LNCaP clone FGC (cell line): Measurements from ENCODE around the gene FOXD4L6.
"Not testable (repeated sequence)": the region's sequence is repeated elsewhere in the genome, so short reads cannot be mapped to it uniquely, and the experiment has no call there.

Experiments used
- DNase-seq: peaks from one replicate; pipeline ENCODE4 v3.0.0-alpha.2; 2011; ENCODE audit warnings: low read depth
- H3K4me3 ChIP-seq: 2 replicates; pipeline ENCODE4 v1.5.1; 2011; ENCODE audit warnings: mild to moderate bottlenecking, low read depth, low read length, control low read depth

Gene FOXD4L6

GRCh38 chr9:41128581-41128980 lies at the start of gene FOXD4L6:
FOXD4L6 (minus strand) TSS chr9:41128681; CDS start chr9:41128383, 298 bp downstream.
- H3K4me3 ChIP-seq, DNase-seq: not testable (repeated sequence)

- H3K4me3 ChIP-seq, DNase-seq: not testable (repeated sequence)
Observed at GRCh38 chr9:41174994-41175393, 46.5 kb upstream of the FOXD4L6 start.

DNA sequence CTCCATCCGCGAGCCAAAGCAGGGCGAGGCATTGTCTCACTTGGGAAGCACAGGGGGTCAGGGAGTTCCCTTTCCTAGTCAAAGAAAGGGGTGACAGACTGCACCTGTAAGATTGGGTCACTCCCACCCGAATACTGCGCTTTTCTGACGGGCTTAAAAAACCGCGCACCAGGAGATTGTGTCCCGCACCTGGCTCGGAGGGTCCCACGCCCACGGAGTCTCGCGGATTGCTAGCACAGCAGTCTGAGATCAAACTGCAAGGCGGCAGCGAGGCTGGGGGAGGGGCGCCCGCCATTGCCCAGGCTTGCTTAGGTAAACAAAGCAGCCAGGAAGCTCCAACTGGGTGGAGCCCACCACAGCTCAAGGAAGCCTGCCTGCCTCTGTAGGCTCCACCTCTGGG lies 21.6 kb upstream of the FOXD4L6 start:
- not testable (repeated sequence) for DNase-seq, H3K4me3 ChIP-seq

DNA sequence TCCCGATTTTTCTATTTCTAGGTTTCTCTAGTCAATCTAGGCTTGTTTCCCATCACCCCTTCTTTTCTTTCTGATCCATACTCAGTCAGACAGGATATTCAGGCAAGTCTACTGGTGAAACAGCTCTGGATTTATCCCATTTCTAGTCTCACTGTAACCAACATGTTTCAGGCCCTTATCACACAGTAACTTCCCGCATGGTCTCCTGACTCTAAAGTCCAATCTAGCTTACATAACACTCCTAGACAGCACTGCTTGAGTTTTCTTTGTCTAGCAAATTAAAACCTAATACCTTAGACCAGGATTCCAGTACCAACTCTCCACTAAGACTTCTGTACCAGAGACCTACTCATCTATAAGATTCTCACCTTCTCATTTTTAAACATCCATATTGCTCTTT lies 13.4 kb upstream of the FOXD4L6 start:
- not testable (repeated sequence) for DNase-seq, H3K4me3 ChIP-seq

GRCh38 chr9:41126746-41127446 lies 1.6 kb downstream of the FOXD4L6 start:
- DNase-seq, H3K4me3 ChIP-seq: not testable (repeated sequence)

DNA sequence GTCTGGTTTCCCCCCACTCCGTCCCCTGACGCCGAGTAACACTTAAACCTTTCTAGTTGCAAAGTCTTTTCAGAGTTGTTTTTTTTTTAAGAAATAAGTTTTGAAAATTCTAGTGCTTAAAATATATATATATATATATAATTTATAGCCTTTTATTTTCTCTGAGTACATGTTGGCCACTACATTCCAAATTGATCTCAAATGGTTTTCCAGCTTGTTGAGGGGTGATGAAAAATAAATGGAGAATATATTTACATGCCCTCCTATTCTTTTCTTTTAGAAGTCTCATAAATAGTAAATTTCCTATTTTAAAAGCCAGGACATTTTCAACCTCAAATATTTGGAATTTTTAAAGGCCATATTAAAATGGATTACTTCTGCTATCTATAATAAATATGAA lies 2.5 kb downstream of the FOXD4L6 start:
- H3K4me3 ChIP-seq, DNase-seq: not testable (repeated sequence)

DNA sequence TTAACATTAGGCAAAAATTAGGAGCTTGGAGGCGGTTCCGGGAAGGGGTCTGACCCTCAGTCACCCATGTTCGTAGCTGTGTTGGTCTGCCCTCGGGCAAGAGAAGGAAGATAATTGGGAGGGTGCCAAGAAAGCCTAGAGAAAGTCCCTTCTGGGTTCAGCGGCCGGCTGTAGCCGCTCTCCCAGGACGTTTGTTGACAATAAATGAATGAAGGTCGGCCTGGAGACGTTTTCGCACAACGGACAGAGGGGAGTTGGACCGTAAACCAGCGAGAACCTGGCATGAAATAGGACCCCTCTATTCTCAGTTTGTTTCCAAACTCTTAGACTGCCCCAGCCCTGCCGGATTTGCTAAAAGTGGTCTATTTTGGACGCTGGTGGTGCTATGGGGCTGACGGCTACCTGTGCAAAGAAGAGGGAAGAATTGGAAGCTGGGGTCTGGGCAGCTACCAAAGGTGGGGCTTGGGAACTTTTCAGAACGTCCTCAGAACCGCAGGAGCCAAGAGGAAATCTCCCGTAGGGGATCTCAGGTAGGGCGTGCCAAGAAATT lies 3.3 kb downstream of the FOXD4L6 start:
- H3K4me3 ChIP-seq, DNase-seq: not testable (repeated sequence)

DNA sequence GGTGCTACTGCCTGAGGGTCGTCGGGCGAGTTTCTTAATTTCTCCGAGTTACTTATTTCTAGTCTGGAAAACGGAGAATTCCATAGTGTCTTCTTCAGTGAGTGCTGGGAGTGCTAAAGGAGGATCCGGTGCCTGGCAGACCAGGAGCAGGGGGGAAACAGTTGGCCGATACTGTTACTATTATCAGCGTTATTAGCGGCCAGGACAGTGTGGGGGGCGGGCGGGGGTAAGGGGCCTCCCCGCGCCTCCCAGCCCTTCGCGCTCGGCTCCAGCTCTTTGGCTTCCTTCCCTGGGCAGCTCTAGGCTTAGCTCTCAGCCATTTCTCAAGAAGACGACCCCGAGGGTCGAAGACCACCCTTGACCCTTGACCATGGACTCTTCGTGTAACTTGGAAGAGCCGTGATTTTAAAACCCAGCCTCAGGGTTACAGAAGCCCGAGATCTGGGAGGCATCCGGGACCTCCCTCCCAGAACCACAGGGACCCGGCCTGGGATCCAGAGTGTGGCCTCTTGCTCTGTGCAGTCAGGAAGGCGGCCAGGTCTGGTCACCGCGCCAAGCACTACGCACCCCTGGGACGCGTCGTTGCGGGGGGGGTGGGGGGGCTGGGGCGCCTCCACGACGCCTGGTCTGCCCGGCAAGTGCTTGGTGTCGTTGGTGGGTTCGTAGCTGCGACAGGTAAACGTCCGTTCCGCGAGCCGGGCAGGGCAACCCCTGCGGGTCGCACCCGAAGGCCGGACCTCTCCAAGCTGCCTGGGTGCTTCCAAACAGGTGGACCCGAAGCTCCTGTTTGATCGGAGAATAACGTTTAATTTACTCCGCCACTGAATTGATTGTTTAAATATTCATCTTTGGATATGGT lies 4.0 kb downstream of the FOXD4L6 start:
- DNase-seq = not testable (repeated sequence)

DNA sequence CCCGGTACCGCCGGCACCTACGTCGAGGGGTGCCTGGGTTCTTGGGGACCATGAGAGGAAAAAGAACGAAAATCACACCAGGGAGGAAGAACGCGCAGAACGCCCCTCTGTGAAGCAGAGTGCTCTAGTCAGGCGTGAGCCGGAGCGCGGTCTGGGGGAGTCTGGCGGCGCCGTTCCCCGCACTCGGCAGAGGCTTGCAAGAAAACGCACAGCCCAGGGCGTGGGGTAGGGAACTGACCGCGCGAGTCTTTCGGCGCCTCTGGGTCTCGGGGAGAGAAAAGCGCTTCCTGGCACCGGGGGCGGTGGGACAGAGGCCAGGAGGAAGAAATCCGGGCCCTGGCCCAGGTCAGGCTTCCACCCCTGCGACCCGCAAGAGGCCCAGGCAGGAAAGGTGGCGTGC lies 4.7 kb downstream of the FOXD4L6 start:
- H3K4me3 ChIP-seq, DNase-seq: not testable (repeated sequence)

More for the DNA sequence above, 4.0 kb downstream of the FOXD4L6 start:
- H3K4me3 ChIP-seq = not testable (repeated sequence)

- DNase-seq, H3K4me3 ChIP-seq: not testable (repeated sequence)
Observed at GRCh38 chr9:41123396-41123795, 5.1 kb downstream of the FOXD4L6 start.

- H3K4me3 ChIP-seq, DNase-seq: not testable (repeated sequence)
Observed at GRCh38 chr9:41120696-41121095, 7.8 kb downstream of the FOXD4L6 start.

DNA sequence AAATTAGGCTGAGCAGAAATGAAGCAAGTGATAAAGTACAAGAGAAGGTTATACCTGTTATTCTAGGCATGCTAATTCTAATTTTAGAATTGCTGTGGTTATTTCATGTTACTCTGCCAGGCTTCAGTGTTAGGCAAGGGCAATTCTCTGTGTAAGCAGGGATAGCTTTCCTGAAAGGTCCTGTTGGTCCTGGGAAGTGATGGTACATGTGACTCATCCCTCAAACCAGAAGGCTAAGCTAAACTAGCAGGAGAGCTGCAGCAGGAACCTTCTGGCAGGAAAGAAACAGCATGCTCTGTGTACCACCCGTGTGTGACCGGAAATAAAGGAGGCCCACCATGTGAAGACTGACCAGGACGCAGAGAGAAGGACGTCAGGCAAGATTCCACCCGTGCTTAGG lies 8.8 kb downstream of the FOXD4L6 start:
- DNase-seq, H3K4me3 ChIP-seq: not testable (repeated sequence)

DNA sequence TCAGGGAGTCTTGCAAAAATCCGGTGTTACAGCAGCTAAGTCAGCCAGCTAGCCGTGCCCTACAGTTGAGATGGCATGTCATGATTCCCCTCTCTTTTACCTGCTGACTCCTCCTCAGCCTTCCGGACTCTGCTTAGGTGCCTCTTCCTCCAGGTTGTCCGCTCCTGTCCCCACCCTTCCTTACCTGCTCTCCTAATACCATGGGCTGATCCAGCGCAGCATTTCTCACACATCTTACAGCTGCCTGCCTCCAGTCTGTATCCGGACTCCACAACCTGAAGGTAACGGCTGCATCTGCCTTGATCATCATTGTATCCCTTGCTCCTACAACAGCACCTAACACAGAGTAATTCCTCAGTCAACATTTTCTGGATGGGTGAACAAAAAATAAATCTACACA lies 9.2 kb downstream of the FOXD4L6 start:
- not testable (repeated sequence) for DNase-seq

GRCh38 chr9:41113348-41113747 lies 15.1 kb downstream of the FOXD4L6 start:
- H3K4me3 ChIP-seq, DNase-seq: not testable (repeated sequence)

More for the DNA sequence above, 9.2 kb downstream of the FOXD4L6 start:
- H3K4me3 ChIP-seq = not testable (repeated sequence)

DNA sequence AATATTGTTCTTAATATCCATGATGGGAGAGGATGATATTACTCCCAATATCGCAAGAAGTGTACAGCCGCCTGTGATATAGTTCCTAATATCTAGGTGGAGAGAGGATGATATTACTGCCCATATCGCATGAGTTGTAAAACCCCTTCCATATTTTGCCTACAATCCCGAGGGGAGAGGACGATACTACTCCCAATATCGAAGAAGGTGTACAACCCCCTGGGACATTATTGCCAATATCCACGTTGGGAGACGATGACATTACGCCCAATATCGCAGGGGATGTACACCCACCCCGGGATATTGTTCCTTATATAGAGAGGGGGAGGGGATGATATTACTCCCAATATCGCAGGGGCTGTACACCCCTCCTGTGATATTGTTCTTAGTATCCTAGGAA lies 17.1 kb downstream of the FOXD4L6 start:
- H3K4me3 ChIP-seq, DNase-seq: not testable (repeated sequence)
